ENCODE data around the gene PLA2G4D. TPM values are rescaled to one million over a fixed set of nuclear protein-coding genes. Genes with fewer than 3 reads are reported as not detected.
"Not testable (repeated sequence)": the region's sequence is repeated elsewhere in the genome, so short reads cannot be mapped to it uniquely, and the experiment has no call there.

PLA2G4D gene
- total RNA-seq, 1 experiment from 2014 or later = 0.24 TPM

DNA sequence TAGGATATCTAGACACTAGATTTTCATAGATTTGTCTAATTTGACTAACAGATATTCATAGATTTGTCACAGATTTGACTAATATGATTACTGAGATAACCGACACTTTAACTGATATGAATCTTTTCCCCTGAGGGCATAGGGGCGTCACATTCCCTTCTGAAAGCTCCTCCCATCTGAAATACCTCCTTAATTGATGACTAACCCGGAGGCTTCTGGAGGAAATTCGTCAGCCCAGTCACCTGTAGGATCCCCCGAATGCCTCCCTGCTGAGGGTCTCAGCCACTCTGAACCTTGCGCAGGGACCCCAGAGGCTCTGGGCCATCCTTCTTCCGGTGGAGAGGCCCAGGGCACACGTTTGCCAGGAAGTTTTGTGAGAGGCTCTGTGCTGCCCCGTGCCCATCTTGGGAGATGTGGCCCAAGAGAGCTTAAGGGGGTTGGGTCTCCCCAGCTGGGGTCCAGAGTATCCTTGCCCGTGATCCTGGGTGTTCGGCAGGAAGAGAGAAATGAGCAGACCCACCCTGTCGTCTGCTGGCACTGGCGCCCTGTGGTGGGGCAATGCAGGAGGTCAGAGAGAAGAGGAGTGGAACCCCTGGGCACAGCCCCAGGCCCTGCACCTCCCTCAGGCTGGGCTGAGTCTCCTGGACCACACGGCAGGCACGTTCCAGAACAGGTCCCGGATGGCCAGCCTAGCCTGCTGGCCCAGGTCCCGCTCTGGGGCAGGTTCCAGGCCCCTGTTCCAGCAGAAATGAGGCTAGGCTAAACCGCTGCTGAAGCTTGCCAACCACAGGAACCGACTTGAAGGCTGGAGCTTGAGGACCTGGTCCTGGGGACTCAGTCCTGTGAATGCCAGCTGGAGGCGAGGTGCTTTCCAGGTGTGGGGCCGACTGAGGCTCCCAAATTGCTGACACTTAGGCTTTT lies 1.7 kb downstream of the PLA2G4D start:
- H3K27me3 Mint-ChIP-seq (ENCODE audit: low read depth) = no peaks in the 10 kb centered on the region; the same call in 1 of the 2 replicates
- no peaks in the 10 kb centered on the region for H3K9me3 Mint-ChIP-seq
- no peak for DNase-seq (ENCODE audit: low spot score)
- peak; percentile 40 for ATAC-seq
- no peaks in the 10 kb centered on the region for H3K36me3 Mint-ChIP-seq
- H3K27ac Mint-ChIP-seq = peak overlapping the region; percentile 10
- TF ChIP-seq TEAD4 (CRISPR knock-in tag; IDR thresholded peaks at IDR 0.05) (no peak), ZNF219 (CRISPR knock-in tag; IDR thresholded peaks at IDR 0.05; ENCODE audit: borderline replicate concordance) (no peak), FOXP1 (CRISPR knock-in tag; IDR thresholded peaks at IDR 0.05; ENCODE audit: borderline replicate concordance) (no peak)
- TF ChIP-seq, protein P1, sequence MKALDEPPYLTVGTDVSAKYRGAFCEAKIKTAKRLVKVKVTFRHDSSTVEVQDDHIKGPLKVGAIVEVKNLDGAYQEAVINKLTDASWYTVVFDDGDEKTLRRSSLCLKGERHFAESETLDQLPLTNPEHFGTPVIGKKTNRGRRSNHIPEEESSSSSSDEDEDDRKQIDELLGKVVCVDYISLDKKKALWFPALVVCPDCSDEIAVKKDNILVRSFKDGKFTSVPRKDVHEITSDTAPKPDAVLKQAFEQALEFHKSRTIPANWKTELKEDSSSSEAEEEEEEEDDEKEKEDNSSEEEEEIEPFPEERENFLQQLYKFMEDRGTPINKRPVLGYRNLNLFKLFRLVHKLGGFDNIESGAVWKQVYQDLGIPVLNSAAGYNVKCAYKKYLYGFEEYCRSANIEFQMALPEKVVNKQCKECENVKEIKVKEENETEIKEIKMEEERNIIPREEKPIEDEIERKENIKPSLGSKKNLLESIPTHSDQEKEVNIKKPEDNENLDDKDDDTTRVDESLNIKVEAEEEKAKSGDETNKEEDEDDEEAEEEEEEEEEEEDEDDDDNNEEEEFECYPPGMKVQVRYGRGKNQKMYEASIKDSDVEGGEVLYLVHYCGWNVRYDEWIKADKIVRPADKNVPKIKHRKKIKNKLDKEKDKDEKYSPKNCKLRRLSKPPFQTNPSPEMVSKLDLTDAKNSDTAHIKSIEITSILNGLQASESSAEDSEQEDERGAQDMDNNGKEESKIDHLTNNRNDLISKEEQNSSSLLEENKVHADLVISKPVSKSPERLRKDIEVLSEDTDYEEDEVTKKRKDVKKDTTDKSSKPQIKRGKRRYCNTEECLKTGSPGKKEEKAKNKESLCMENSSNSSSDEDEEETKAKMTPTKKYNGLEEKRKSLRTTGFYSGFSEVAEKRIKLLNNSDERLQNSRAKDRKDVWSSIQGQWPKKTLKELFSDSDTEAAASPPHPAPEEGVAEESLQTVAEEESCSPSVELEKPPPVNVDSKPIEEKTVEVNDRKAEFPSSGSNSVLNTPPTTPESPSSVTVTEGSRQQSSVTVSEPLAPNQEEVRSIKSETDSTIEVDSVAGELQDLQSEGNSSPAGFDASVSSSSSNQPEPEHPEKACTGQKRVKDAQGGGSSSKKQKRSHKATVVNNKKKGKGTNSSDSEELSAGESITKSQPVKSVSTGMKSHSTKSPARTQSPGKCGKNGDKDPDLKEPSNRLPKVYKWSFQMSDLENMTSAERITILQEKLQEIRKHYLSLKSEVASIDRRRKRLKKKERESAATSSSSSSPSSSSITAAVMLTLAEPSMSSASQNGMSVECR (CRISPR knock-in tag; IDR thresholded peaks at IDR 0.05; ENCODE audit: borderline replicate concordance) = no peak
- TF ChIP-seq, protein P2, sequence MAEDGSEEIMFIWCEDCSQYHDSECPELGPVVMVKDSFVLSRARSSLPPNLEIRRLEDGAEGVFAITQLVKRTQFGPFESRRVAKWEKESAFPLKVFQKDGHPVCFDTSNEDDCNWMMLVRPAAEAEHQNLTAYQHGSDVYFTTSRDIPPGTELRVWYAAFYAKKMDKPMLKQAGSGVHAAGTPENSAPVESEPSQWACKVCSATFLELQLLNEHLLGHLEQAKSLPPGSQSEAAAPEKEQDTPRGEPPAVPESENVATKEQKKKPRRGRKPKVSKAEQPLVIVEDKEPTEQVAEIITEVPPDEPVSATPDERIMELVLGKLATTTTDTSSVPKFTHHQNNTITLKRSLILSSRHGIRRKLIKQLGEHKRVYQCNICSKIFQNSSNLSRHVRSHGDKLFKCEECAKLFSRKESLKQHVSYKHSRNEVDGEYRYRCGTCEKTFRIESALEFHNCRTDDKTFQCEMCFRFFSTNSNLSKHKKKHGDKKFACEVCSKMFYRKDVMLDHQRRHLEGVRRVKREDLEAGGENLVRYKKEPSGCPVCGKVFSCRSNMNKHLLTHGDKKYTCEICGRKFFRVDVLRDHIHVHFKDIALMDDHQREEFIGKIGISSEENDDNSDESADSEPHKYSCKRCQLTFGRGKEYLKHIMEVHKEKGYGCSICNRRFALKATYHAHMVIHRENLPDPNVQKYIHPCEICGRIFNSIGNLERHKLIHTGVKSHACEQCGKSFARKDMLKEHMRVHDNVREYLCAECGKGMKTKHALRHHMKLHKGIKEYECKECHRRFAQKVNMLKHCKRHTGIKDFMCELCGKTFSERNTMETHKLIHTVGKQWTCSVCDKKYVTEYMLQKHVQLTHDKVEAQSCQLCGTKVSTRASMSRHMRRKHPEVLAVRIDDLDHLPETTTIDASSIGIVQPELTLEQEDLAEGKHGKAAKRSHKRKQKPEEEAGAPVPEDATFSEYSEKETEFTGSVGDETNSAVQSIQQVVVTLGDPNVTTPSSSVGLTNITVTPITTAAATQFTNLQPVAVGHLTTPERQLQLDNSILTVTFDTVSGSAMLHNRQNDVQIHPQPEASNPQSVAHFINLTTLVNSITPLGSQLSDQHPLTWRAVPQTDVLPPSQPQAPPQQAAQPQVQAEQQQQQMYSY (CRISPR knock-in tag; IDR thresholded peaks at IDR 0.05) = no peak
- TF ChIP-seq, protein P3, sequence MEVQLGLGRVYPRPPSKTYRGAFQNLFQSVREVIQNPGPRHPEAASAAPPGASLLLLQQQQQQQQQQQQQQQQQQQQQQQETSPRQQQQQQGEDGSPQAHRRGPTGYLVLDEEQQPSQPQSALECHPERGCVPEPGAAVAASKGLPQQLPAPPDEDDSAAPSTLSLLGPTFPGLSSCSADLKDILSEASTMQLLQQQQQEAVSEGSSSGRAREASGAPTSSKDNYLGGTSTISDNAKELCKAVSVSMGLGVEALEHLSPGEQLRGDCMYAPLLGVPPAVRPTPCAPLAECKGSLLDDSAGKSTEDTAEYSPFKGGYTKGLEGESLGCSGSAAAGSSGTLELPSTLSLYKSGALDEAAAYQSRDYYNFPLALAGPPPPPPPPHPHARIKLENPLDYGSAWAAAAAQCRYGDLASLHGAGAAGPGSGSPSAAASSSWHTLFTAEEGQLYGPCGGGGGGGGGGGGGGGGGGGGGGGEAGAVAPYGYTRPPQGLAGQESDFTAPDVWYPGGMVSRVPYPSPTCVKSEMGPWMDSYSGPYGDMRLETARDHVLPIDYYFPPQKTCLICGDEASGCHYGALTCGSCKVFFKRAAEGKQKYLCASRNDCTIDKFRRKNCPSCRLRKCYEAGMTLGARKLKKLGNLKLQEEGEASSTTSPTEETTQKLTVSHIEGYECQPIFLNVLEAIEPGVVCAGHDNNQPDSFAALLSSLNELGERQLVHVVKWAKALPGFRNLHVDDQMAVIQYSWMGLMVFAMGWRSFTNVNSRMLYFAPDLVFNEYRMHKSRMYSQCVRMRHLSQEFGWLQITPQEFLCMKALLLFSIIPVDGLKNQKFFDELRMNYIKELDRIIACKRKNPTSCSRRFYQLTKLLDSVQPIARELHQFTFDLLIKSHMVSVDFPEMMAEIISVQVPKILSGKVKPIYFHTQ (CRISPR knock-in tag; IDR thresholded peaks at IDR 0.05) = no peak
- TF ChIP-seq, protein P4, sequence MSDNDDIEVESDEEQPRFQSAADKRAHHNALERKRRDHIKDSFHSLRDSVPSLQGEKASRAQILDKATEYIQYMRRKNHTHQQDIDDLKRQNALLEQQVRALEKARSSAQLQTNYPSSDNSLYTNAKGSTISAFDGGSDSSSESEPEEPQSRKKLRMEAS (CRISPR knock-in tag; IDR thresholded peaks at IDR 0.05) = no peak
- TF ChIP-seq, protein P5, sequence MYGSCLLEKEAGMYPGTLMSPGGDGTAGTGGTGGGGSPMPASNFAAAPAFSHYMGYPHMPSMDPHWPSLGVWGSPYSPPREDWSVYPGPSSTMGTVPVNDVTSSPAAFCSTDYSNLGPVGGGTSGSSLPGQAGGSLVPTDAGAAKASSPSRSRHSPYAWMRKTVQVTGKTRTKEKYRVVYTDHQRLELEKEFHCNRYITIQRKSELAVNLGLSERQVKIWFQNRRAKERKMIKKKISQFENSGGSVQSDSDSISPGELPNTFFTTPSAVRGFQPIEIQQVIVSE (CRISPR knock-in tag; IDR thresholded peaks at IDR 0.05; ENCODE audit: borderline replicate concordance) = no peak
- TF ChIP-seq, protein P6, sequence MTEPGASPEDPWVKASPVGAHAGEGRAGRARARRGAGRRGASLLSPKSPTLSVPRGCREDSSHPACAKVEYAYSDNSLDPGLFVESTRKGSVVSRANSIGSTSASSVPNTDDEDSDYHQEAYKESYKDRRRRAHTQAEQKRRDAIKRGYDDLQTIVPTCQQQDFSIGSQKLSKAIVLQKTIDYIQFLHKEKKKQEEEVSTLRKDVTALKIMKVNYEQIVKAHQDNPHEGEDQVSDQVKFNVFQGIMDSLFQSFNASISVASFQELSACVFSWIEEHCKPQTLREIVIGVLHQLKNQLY (CRISPR knock-in tag; IDR thresholded peaks at IDR 0.05) = no peak
- ChIA-PET POLR2A (interaction anchor here (0.7 kb wide), 1 partner anchor 44 kb away, joined by 3 read pairs; no protein-coding TSS in a partner anchor), CTCF (interaction anchor here (1.2 to 4.3 kb wide), 5 partner anchors 9 to 293 kb away, joined by 3 to 28 read pairs (median 7); no protein-coding TSS in a partner anchor)
- no peak overlapping the region for H3K4me3 Mint-ChIP-seq
- peaks cover 18% of the 10 kb centered on the region for H3K4me1 Mint-ChIP-seq

DNA sequence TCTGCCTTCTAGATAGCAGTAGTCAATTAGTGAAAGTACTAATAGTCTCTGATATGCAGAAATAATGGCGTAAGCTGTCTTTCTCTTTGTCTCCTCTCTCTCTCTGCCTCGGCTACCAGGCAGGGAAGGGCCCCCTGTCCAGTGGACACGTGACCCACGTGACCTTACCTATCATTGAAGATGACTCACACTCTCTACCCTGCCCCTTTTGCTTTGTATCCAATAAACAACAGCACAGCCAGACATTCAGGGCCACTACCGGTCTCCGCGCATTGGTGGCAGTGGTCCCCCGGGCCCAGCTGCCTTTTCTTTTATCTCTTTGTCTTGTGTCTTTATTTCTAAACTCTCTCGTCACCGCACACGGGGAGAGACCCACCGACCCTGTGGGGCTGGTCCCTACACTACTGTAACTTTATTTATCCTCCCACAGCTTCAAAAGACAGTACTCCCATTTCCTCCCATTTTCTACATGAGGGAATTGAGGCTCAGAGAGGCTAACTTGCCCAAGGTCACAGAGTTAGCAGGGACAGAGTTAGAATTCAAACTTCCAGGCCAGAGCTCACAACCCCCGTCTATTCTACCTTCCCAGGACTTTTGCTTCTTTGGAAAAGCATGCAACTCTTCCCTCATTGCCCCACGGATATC lies 2.5 kb downstream of the PLA2G4D start:
- Mint-ChIP-seq H3K27ac (peak overlapping the region; percentile 10; the same call in 1 of the 2 replicates), H3K4me1 (peaks cover 18% of the 10 kb centered on the region)
- not testable (repeated sequence) for H3K4me3 Mint-ChIP-seq; ATAC-seq; H3K9me3 Mint-ChIP-seq; H3K36me3 Mint-ChIP-seq; DNase-seq (ENCODE audit: low spot score); H3K27me3 Mint-ChIP-seq (ENCODE audit: low read depth)
- ChIA-PET POLR2A (interaction anchor here (0.7 kb wide), 1 partner anchor 43 kb away, joined by 3 read pairs; no protein-coding TSS in a partner anchor), CTCF (interaction anchor here (1.2 to 4.3 kb wide), 4 partner anchors 8 to 294 kb away, joined by 5 to 28 read pairs (median 16); no protein-coding TSS in a partner anchor)
